ENCODE results near the gene HAPSTR1. TPM values are rescaled to one million over a fixed set of nuclear protein-coding genes. Genes with fewer than 3 reads are reported as not detected.
"Not testable (repeated sequence)": the region's sequence is repeated elsewhere in the genome, so short reads cannot be mapped to it uniquely, and the experiment has no call there.

Gene HAPSTR1
- total RNA-seq, 1 donor from 2014 or later: 53.1 TPM

DNA sequence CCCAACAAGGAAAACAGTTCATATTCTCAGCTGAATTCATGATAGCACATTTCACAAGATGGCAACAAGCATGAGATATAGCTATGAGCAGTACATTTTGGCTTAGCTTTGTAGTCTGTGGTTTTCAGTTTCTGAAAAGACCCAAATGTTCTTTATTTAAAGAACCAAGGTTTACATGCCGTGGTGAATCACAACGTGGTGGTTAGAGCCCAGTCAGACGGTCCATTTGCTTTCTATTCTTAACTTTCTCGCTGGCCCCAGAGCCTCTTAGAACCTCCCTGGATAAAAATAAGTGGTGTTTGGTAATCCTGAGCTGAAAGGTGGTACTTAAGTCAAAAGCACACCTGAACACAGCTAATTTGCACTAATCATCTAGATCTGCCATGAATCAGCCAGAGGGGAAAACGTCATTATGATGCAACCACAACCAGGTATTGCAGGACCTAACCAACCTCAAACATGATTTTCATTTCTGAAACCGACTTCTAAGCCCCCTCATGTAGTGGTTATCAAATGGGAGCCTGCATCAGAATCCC lies 18.6 kb upstream of the HAPSTR1 start:
- no peaks in the 10 kb centered on the region for H3K36me3 ChIP-seq
- TF ChIP-seq, protein P1, sequence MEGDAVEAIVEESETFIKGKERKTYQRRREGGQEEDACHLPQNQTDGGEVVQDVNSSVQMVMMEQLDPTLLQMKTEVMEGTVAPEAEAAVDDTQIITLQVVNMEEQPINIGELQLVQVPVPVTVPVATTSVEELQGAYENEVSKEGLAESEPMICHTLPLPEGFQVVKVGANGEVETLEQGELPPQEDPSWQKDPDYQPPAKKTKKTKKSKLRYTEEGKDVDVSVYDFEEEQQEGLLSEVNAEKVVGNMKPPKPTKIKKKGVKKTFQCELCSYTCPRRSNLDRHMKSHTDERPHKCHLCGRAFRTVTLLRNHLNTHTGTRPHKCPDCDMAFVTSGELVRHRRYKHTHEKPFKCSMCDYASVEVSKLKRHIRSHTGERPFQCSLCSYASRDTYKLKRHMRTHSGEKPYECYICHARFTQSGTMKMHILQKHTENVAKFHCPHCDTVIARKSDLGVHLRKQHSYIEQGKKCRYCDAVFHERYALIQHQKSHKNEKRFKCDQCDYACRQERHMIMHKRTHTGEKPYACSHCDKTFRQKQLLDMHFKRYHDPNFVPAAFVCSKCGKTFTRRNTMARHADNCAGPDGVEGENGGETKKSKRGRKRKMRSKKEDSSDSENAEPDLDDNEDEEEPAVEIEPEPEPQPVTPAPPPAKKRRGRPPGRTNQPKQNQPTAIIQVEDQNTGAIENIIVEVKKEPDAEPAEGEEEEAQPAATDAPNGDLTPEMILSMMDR (IDR thresholded peaks at IDR 0.05): no peak
- H3K9me3 ChIP-seq: peaks cover 3% of the 10 kb centered on the region
- H3K27ac ChIP-seq: no peak overlapping the region
- H3K4me1 ChIP-seq: peaks cover 2% of the 10 kb centered on the region
- no peaks in the 10 kb centered on the region for H3K27me3 ChIP-seq (ENCODE audit: low read depth)
- ATAC-seq (peak in 1 of 2 donors; percentile 50), DNase-seq (no peak)
- no peak overlapping the region for H3K4me3 ChIP-seq
- intact Hi-C loops (cut with DNase I): no loop called here

DNA sequence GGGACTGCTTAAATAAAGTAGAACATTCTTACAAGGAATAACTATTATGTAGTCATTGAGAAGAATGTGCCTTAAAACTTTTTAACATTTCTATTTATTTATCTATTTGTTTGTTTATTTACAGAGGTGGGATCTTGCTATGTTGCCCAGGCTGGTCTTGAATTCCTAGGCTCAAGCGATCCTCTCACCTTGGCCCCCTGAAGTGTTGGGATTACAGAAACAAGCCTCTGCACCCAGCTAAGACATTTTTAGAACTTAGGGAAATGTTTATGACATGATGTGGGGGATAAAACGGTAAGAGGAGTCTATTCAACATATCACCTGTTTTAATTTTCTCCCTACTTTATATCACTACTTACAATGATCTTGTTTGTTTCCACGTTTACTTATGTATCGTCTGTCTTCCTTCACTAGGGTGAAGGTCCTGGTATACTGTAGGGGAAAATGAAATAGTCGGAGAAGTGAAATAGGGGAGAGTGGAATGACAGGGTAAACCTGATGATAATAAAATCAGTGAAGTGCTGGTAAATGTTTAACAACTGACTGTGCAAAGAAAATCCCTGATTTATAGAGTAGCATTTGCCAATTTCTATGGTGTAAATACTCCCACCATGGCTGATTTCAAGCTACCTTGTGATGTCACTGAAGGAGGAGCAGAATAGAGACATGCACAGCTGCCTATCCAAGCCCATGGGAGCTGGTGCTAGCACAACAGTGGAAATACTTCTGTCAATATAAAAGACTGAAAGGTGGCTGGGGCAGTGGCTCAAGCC lies 16.0 kb upstream of the HAPSTR1 start:
- Histone ChIP-seq H3K4me3 (no peak overlapping the region), H3K9me3 (no peaks in the 10 kb centered on the region), H3K4me1 (peaks cover 19% of the 10 kb centered on the region), H3K27ac (no peak overlapping the region), H3K36me3 (no peaks in the 10 kb centered on the region), H3K27me3 (ENCODE audit: low read depth) (no peaks in the 10 kb centered on the region)
- intact Hi-C loops (cut with DNase I): no loop called here
- DNase-seq (no peak), ATAC-seq (no peak)
- TF ChIP-seq, protein P1 (IDR thresholded peaks at IDR 0.05): no peak

DNA sequence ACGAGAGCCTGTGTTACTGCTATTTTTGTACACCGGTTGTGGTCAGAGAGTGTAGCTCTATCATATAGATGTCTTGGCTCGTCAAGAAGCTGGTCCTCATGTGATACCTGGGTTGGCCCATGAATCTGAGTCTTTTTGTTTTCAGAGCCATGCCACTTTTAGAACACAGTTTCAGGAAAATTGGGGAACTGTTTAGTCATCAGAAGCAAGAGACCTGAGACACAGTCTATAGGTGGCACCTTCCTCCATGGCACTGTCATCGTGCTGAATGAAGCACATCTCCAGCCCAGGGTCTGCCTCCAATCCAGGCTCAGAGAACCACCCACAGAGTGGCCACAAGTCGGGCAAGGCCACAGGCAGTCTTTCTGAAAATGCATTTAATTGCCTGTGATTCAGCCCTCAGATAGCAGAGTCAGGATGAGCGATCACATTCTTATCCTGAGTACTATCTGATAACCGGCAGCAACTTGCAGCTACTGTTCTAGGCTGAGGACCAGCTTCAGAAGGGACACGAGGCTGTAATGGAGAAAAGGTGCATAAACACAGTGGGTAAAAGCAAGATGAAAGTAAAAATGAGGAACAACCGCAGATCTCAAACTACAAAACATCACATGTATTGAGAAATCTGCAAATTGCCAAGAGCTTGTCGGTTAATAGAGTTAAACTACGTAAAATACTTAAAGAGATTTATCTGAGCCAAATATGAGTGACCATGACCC lies 14.2 kb upstream of the HAPSTR1 start:
- DNase-seq (no peak), ATAC-seq (no peak)
- H3K4me1 ChIP-seq: peaks cover 19% of the 10 kb centered on the region
- H3K36me3 ChIP-seq: no peaks in the 10 kb centered on the region
- H3K9me3 ChIP-seq: no peaks in the 10 kb centered on the region
- H3K27ac ChIP-seq: peak overlapping the region; percentile 42
- TF ChIP-seq, protein P1 (IDR thresholded peaks at IDR 0.05): no peak
- no peak overlapping the region for H3K4me3 ChIP-seq
- intact Hi-C loops (cut with DNase I): no loop called here
- no peaks in the 10 kb centered on the region for H3K27me3 ChIP-seq (ENCODE audit: low read depth)

DNA sequence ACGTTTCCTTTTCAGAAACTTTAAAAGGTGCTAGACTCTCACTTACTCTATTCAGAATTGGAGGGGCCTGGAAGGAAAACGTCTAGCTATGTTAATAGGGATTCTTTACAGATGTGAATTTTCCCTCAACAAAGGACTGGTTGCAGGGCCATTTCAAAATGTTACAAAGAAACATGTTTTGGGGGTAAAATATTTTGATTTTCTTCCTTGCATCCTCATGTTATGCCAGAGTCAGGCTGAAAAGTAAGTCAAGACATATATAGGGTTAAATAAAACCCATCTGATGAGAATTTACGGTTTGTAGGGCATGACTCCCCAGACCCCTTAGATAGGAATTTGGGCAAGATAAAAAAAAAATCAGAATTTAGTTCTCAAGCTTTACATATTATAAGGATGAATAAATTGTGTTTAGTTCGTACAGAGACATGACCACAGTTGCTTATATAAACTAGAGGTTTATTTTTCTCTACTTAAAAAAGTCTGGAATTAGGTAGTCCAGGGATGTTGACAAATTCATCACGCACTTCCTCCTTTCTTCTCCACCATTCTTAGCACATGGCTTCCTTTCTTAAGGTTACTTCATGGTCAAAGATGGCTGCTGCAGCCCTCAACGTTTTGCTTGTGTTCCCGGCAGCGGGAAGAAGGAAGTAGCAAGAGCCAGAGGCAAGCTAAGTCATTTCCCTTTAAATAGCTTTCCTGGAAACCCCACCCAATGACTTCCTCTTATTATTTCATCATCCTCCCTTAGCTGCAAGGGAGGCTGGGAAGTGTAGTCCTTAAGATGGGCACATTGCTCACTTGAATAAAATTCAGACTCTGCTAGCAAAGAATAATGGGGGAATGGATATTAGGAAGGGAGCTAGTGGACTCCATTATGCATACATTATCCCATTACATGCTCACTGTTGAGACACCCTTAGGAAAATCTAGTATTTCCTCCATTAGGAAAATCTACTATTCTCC lies 12.7 kb upstream of the HAPSTR1 start:
- peak; percentile 87 to 90 for ATAC-seq
- H3K36me3 ChIP-seq; H3K9me3 ChIP-seq; H3K27me3 ChIP-seq (ENCODE audit: low read depth); DNase-seq; intact Hi-C loops (cut with DNase I); H3K4me3 ChIP-seq: not testable (repeated sequence)
- Histone ChIP-seq H3K4me1 (peaks cover 19% of the 10 kb centered on the region), H3K27ac (peak overlapping the region; percentile 42)

DNA sequence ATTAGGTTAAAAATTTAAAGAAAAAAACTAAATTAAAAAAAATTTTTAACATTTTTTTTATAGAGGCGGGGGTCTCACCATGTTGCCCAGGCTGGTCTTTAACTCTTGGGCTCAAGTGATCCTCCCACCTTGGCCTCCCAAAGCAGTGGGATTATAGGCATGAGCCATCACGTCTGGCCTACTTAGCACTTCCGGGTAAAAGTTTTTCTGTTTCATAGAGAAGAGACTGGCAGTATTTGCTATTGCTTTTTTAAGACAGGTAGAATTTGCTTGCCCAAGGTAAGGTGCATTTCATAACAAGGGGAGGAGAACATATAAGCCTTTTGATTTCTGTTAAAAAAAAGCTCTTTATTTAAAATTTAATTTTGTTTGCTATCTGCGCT lies 12.0 kb upstream of the HAPSTR1 start:
- TF ChIP-seq, protein P1 (IDR thresholded peaks at IDR 0.05): no peak
- ATAC-seq (no peak), DNase-seq (no peak)
- H3K4me1 ChIP-seq: peaks cover 19% of the 10 kb centered on the region
- no peaks in the 10 kb centered on the region for H3K36me3 ChIP-seq
- H3K27me3 ChIP-seq (ENCODE audit: low read depth): no peaks in the 10 kb centered on the region
- H3K9me3 ChIP-seq: no peaks in the 10 kb centered on the region
- H3K4me3 ChIP-seq: no peak overlapping the region
- intact Hi-C loops (cut with DNase I): no loop called here
- H3K27ac ChIP-seq: no peak overlapping the region

All from lower lobe of right lung (tissue), 2 donors.